Liver (tissue), 3 donors: Measurements from ENCODE around the gene RAX2.

Source experiments
- CTCF ChIP-seq: fragments of 150-350 bp; IDR thresholded peaks from 2 replicates; pipeline ENCODE4 v1.5.1; 2017; ENCODE audit warnings: improper control_type of control experiment, low read depth, low read length; ENCODE audit not compliant: missing input control
- GABPA ChIP-seq, 2 donors: IDR thresholded peaks in 1 of 2; conservative IDR thresholded peaks in 1 of 2; 2 replicates each; pipeline ENCODE4 v1.6.1; 2016; ENCODE audit warnings: antibody characterized with exemption in 2 of 2, mild to moderate bottlenecking in 1 of 2, moderate library complexity in 1 of 2
- SP1 ChIP-seq: IDR thresholded peaks from 2 replicates; pipeline ENCODE4 v1.6.1; 2018; ENCODE audit warnings: antibody characterized with exemption, mild to moderate bottlenecking
- ZBTB33 ChIP-seq: IDR thresholded peaks from 2 replicates; pipeline ENCODE4 v1.6.1; 2016; ENCODE audit warnings: antibody characterized with exemption
- TF ChIP-seq, protein P1 (sequence below): IDR thresholded peaks from 2 replicates; pipeline ENCODE4 v1.6.1; 2016; ENCODE audit warnings: antibody characterized with exemption
- TF ChIP-seq, protein P2 (sequence below): IDR thresholded peaks from 2 replicates; pipeline ENCODE4 v1.6.1; 2016; ENCODE audit warnings: antibody characterized with exemption
- TF ChIP-seq, protein P3 (sequence below): IDR thresholded peaks from 2 replicates; pipeline ENCODE4 v1.6.1; 2016; ENCODE audit warnings: antibody characterized with exemption, mild to moderate bottlenecking
- donor health status: healthy.
- donor health status: healthy.

DNA sequence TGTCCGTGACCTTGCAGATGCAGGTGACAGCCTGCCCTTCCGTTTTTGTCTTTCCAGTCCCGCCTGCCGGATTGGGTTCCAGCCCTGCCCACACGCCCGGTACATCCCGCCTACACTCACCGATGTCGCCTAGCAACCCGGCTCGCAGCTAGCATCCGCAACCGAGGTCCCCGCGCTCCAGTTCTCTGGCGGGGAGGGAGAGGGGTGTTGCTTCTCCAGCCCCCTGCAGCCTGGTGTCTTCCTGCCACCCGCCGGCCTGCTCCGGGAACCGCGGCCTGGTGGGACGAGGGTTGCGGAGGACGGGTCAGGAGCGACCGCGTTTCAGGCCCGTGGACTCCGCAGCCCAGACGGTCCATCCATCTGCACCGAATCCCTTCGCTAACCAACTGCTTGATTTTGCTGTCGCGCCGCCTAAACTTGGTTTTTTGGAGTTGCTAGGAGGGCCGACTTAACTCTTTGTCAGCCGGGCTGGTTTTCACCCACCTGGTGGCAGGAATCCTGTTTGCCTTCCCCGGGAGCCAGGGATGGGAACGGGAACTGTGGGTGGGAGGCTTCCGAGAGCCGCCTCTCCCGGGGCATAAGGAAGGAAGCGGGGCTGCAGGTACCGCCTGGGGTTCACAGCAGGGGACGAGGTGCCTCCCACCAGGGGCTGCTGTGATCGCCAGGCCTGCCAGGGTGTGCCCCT lies 29.5 kb upstream of the RAX2 start:
- TF ChIP-seq, protein P1, sequence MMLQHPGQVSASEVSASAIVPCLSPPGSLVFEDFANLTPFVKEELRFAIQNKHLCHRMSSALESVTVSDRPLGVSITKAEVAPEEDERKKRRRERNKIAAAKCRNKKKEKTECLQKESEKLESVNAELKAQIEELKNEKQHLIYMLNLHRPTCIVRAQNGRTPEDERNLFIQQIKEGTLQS, result no peak
- TF ChIP-seq ZBTB33, result no peak
- TF ChIP-seq GABPA (IDR thresholded peaks at IDR 0.05 in 1 of 2, conservative IDR thresholded peaks at IDR 0.05 in 1 of 2), result no peak
- no peak for TF ChIP-seq CTCF
- no peak for TF ChIP-seq SP1
- TF ChIP-seq, protein P2, sequence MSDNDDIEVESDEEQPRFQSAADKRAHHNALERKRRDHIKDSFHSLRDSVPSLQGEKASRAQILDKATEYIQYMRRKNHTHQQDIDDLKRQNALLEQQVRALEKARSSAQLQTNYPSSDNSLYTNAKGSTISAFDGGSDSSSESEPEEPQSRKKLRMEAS, result no peak
- TF ChIP-seq, protein P3, sequence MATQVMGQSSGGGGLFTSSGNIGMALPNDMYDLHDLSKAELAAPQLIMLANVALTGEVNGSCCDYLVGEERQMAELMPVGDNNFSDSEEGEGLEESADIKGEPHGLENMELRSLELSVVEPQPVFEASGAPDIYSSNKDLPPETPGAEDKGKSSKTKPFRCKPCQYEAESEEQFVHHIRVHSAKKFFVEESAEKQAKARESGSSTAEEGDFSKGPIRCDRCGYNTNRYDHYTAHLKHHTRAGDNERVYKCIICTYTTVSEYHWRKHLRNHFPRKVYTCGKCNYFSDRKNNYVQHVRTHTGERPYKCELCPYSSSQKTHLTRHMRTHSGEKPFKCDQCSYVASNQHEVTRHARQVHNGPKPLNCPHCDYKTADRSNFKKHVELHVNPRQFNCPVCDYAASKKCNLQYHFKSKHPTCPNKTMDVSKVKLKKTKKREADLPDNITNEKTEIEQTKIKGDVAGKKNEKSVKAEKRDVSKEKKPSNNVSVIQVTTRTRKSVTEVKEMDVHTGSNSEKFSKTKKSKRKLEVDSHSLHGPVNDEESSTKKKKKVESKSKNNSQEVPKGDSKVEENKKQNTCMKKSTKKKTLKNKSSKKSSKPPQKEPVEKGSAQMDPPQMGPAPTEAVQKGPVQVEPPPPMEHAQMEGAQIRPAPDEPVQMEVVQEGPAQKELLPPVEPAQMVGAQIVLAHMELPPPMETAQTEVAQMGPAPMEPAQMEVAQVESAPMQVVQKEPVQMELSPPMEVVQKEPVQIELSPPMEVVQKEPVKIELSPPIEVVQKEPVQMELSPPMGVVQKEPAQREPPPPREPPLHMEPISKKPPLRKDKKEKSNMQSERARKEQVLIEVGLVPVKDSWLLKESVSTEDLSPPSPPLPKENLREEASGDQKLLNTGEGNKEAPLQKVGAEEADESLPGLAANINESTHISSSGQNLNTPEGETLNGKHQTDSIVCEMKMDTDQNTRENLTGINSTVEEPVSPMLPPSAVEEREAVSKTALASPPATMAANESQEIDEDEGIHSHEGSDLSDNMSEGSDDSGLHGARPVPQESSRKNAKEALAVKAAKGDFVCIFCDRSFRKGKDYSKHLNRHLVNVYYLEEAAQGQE, result no peak
